Activated T-helper 1 cell treated with anti-CD3 and anti-CD28 coated beads, Interleukin-2, amount 50 U/mL, for 16 hours (primary cell): ENCODE results near the gene FAM163B.

ENCODE experiments used
- DNase-seq, 2 donors: peaks; one replicate each; pipeline ENCODE4 v3.0.0-alpha.2; 2020; ENCODE audit warnings: low read depth in 1 of 2, low spot score in 1 of 2

FAM163B gene

GRCh38 chr9:133616643-133617405 is 7.6 kb upstream of the FAM163B start:
- DNase-seq: no peak

DNA sequence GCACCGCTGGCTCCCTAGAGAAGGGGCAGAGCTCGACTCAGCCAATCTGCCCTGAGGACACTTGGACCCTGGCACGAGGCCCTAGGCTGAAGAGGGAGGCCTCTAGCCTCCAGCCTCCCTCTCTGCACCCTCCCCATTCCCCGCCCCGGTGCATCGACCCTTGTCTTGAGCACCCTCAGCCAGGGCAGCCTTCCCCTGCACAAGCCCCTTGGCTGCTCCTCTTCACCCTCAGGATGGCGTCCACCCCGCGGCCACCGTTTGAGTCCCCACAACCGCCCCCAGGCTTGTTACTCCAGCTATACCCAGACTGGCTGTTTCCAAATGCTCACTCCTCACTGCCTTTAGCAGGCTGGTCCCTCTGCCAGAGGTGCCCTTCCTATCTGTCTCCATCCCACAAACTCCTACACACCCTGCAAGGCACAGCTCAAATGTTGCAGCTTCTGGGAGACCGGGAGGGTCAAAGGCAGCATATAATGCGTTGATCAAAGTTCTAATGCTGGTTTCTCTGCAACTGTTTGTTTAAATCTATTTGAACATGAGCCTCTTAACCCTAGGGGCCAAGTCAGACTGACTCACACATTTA is 6.5 kb upstream of the FAM163B start:
- DNase-seq: no peak

- no peak for DNase-seq
Observed at GRCh38 chr9:133615186-133615585, 6.0 kb upstream of the FAM163B start.

- no peak for DNase-seq
Observed at GRCh38 chr9:133614678-133615077, 5.5 kb upstream of the FAM163B start.

- no peak for DNase-seq
Observed at GRCh38 chr9:133614056-133614455, 4.9 kb upstream of the FAM163B start.

DNA sequence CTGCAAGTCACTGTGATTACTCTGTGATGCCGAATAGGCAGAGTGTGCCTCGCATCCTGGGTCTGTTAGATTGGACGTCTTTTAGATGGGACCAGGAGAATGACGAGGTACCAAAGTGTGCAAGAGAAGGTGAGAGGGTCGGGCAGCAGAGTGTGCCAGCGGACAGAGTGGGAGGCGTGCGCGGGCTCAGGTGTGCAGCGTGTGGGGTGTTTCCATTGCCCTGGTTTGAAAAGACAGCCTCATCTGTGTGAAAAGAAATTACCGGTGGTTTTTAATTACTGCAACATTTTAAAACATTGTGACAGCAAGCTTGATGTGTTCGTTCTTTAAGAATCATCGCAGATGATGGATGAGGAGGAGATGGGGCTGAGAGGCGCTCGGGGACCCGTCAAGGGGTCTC is 4.2 kb upstream of the FAM163B start:
- no peak for DNase-seq

DNA sequence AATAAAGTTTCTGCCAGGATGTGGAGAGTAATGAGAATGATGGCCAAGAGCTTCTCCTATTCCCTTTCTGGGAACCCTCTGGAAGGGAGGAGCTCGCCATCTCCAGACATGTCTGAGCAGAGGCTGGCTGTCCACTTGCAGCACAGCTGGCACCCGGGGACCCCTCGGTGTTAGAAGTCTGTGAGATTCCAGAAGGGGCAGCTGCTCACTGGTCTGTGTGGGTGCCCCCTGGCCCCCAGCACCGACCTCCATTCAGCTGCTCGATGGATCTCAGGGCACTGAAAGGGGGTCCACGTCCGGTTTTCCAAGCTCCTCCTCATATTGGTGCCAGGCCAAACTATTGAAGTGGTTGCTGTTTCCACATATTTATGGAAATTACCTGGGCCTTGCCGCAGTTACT is 3.6 kb upstream of the FAM163B start:
- DNase-seq: no peak

- DNase-seq: no peak
Observed at GRCh38 chr9:133612051-133612450, 2.9 kb upstream of the FAM163B start.

- DNase-seq: no peak
Observed at GRCh38 chr9:133610845-133611244, 1.7 kb upstream of the FAM163B start.

GRCh38 chr9:133608889-133609288 is 300 bp downstream of the FAM163B start:
- DNase-seq: no peak

DNA sequence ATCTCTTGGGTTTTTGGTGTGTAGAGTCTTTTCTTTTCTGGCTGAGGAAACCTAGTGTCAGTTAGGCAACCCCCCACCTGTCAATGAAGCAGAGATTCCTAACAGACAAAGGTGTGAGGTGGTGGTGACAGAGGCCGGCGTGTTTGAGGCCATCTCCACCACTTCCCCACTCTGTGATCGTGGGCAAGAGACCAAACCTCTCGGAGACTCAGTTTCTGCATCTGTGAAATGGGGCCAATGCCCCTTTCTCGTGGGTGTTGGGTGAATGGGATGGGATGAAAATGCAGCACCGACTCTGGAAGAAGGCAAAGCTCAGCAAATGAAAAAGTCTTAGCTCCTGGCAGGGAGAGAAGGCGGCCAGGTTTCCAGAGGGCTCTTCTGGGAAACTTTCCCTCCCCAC is 807 bp downstream of the FAM163B start:
- no peak for DNase-seq

GRCh38 chr9:133607976-133608375 is 1.2 kb downstream of the FAM163B start:
- DNase-seq: no peak

DNA sequence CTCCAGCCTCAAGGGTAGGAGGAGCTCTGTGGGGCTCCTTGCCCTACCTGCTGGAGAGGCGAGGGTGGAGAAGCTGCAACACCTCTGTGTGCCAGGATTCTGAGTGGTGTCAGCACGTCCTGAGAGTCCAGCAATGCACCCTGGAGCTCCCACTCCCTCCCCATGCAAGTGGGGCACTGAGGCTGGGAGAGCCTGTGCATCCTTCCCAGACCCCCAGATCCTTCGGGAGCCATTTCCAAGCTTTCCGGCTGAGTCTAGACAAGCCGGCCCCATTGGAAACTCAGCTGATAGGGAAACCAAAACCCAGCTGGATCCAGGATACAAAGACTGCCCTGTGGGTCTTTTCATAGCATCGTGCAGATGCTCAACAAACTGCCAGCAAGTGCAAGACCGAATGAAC is 1.8 kb downstream of the FAM163B start:
- no peak for DNase-seq

GRCh38 chr9:133606708-133607025 is 2.5 kb downstream of the FAM163B start:
- no peak for DNase-seq

DNA sequence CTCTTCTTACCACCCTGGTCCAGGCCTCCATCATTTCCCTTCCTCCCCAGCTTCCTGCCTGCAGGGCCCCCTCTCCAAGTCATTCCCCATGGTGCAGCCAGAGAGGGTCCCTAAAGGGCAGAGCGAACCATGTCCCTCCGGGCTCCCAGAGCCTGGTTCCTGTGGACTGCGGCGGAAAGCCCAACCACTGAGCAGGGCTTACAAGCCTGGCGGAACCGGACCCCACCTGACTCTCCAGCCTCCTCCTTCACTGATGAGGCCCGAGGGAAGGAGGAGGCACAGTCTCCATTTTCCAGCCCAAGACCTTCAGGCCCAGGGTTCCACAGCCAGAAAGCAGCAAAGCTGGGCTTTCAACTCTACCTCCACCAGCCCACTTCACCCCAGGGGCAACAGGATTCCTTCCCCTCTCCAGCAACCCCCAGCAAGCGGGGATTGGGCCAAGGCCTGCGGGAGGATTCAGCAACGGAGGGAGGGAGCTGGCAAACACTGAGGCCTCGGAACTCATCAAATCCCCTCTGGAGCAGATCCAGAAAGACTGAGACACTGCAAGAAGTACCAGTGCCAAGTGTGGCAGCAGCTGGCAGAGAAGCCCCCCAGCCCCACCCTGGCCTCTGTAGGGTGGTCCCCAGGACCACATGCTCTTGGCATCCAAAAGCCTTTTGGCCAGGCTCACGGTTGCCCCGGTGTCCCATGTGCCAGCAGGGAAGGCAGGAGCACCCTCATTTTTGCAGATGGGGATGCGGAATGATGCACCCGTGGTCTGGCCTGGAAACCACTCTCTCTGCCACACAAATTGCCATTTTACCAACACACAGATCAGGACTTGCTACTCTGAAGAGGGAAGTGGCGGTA is 3.1 kb downstream of the FAM163B start:
- no peak for DNase-seq

DNA sequence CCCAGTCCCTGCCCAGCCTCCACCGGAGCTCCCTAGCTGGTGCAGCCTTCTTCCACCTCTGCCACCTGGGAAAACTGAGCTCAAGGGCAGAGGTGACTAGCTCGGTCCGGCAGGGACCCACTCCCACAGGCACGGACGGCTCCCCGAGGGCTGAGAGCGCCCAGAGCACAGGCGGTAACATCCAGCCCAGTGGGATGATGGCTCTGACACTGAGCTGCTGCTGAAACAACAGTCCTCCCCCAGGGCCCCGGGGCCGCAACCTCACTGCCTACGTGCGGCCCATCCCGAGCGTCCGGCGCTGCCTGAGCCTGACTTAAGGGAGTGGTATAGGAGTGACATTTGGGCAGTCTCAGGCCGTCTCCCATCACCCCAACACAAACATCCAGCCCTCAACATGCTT is 3.7 kb downstream of the FAM163B start:
- DNase-seq: no peak

GRCh38 chr9:133604856-133605255 is 4.3 kb downstream of the FAM163B start:
- DNase-seq: no peak

- DNase-seq: no peak
Observed at GRCh38 chr9:133604214-133604613, 5.0 kb downstream of the FAM163B start.

DNA sequence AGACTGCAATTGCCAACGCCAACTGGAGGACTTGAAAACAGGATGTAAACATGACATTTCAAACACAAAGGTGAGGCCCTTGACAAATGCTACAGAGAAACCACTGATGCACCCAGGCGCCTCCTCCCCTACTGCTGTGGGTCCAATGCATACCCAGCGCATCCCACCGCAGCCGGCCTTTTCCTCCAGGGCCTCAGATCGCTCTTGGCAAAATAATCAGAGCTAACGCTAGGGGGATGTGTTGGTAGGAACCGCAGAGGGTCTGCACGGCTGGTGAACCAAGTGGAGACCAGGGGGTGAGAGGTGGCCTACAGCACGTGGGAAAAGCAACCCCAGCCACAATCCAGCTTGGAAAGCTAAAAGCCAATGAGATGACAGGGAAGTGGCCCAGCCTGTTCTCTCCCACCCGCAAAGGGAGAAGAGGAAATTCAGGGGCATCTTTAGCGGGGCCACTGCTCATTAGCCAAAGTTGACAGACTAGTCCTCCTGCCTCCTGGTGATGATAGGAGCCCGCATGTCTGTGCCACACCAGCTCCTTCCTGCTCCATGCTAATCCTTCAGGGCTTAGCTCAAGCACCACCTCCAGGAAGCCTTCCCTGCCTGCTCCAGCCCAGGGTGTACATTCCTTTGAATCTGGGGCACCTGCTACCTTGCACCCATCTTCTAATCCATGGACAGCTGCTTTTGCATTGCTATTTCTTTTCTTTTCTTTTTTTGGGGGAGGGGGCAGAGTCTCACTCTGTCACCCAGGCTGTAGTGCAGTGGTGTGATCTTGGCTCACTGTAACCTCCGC is 5.9 kb downstream of the FAM163B start:
- DNase-seq: no peak

DNA sequence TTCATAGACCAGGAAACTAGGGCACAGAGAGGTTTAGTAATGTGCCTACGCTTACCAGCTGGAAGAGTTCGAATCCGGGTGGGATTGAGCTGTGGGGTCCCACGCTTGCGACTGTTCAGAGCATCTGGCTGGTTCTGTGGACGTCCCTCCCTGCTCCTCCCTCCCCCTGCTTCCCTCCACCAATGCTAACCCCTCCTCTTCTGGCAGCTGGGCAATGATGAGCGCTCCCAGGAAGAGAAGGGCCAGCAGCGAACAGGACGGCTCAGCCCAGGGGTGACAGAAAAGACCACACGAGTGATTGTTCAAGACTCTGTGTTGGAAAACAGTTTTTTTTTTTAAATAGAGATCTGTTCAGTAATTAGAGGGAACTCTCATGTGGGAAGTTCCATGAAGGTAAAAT is 6.9 kb downstream of the FAM163B start:
- DNase-seq: no peak

DNA sequence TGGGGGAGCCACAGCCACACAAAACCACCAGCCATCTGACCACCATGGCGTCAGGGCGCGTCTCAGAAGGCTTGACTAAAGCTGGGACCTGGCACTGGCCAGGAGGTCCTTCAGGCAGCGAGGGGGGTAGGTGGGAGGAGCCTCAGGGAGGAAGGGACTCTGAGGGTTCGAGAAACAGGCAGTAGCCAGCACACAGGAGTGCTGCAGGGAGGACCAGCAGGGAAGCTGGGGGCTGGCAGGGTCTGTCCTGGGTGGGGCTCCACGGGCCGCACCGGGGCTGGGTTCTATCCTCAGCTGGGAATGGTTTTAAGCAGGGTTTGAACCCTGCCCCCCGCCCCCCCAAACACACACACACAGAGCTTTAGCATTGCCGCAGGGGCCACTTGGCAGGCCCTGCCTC is 7.4 kb downstream of the FAM163B start:
- DNase-seq: no peak

GRCh38 chr9:133600739-133601138 is 8.4 kb downstream of the FAM163B start:
- DNase-seq: no peak
